B cell (primary cell): Measurements from ENCODE around the gene AQR. TPM values are rescaled to one million over a fixed set of nuclear protein-coding genes. Genes with fewer than 3 reads are reported as not detected.

Experiments used
- ATAC-seq: fragments of 200-7000 bp; cut with Tn5 transposase; one replicate; pipeline ENCODE4 v1.10.0; 2021; ENCODE audit warnings: low read depth, mild to moderate bottlenecking, moderate number of reproducible peaks, moderate library complexity
- CTCF ChIA-PET: fragments of 350-600 bp; sonication (Branson Sonifier 250); formaldehyde crosslinking; loops from one replicate; lab custom pipeline; 2021; ENCODE audit warnings: antibody characterized with exemption, inconsistent platforms; lab: Charles Lee
- POLR2A ChIA-PET: fragments of 350-600 bp; sonication (Branson Sonifier 250); formaldehyde crosslinking; loops from one replicate; lab custom pipeline; 2021; ENCODE audit warnings: antibody characterized with exemption; lab: Charles Lee
- DNase-seq: peaks from one replicate; pipeline ENCODE4 v3.0.0; 2013
- H2AFZ ChIP-seq: 2 replicates; pipeline ENCODE4 v1.6.1; 2012; ENCODE audit warnings: mild to moderate bottlenecking, low read depth, low read length; ENCODE audit not compliant: insufficient read depth, poor library complexity, severe bottlenecking
- H3K27ac ChIP-seq, 2 donors: 1 replicate in 1 of 2; 2 replicates in 1 of 2; pipeline ENCODE4 v1.5.1; 2012 to 2013; ENCODE audit warnings: low read length in 2 of 2, mild to moderate bottlenecking in 2 of 2, moderate library complexity in 1 of 2
- H3K27me3 ChIP-seq, 4 experiments: fragments of 200-600 bp in 1 of 4; sonication (generic) in 1 of 4; replicated peaks in 1 of 4; 1 replicate in 2 of 4; 2 replicates in 2 of 4; pipeline versions ENCODE4 v1.6.1 to v1.7.0; 2013 to 2016; ENCODE audit warnings: low read length in 3 of 4, mild to moderate bottlenecking in 2 of 4, mixed read lengths in 1 of 4, moderate library complexity in 1 of 4; ENCODE audit not compliant: insufficient read depth in 4 of 4, control insufficient read depth in 3 of 4; ENCODE audit errors: control extremely low read depth in 1 of 4
- H3K36me3 ChIP-seq, 2 experiments: replicated peaks in 1 of 2; 1 replicate in 1 of 2; 2 replicates in 1 of 2; pipeline versions ENCODE4 v1.6.1 to v1.7.1; 2013; ENCODE audit warnings: low read length in 1 of 2; ENCODE audit not compliant: insufficient read depth in 2 of 2, control insufficient read depth in 1 of 2; ENCODE audit errors: control extremely low read depth in 1 of 2, extremely low read depth in 1 of 2
- H3K4me1 ChIP-seq, 2 donors: fragments of 200-600 bp in 1 of 2; sonication (generic) in 1 of 2; 1 replicate in 1 of 2; 2 replicates in 1 of 2; pipeline versions ENCODE4 v1.5.1 to v1.6.1; 2013 to 2017; ENCODE audit warnings: low read length in 2 of 2; ENCODE audit not compliant: control insufficient read depth in 2 of 2, insufficient read depth in 2 of 2
- H3K4me2 ChIP-seq: replicated peaks from 2 replicates; pipeline ENCODE3; 2012; ENCODE audit warnings: mild to moderate bottlenecking, low read depth, low read length; ENCODE audit not compliant: poor library complexity, severe bottlenecking
- H3K4me3 ChIP-seq, 5 experiments: fragments of 200-600 bp in 1 of 5; sonication (generic) in 1 of 5; 1 replicate in 3 of 5; 2 replicates in 2 of 5; pipeline versions ENCODE4 v1.5.1 to v1.7.0; 2011 to 2016; ENCODE audit warnings: low read length in 4 of 5, mild to moderate bottlenecking in 4 of 5, low read depth in 2 of 5, control low read depth in 1 of 5, moderate library complexity in 1 of 5; ENCODE audit not compliant: insufficient read depth in 1 of 5; ENCODE audit errors: control extremely low read depth in 1 of 5, extremely low read depth in 1 of 5
- H3K79me2 ChIP-seq: fragments of 200-600 bp; sonication (generic); one replicate; pipeline ENCODE4 v1.6.0; 2016; ENCODE audit warnings: low read length; ENCODE audit not compliant: control insufficient read depth, insufficient read depth
- H3K9ac ChIP-seq: fragments of 200-600 bp; sonication (generic); 2 replicates; pipeline ENCODE4 v1.6.1; 2017; ENCODE audit warnings: mild to moderate bottlenecking, low read length, moderate library complexity
- H3K9me3 ChIP-seq, 3 donors: one replicate each; pipeline versions ENCODE4 v1.6.1 to v1.7.1; 2013; ENCODE audit warnings: low read length in 2 of 3; ENCODE audit not compliant: control insufficient read depth in 2 of 3, insufficient read depth in 1 of 3; ENCODE audit errors: control extremely low read depth in 1 of 3
- H4K20me1 ChIP-seq: 2 replicates; pipeline ENCODE4 v1.6.0; 2012; ENCODE audit warnings: mild to moderate bottlenecking, low read length; ENCODE audit not compliant: insufficient read depth, control insufficient read depth, poor library complexity, severe bottlenecking
- H3K27ac Mint-ChIP-seq: one replicate; pipeline ENCODE4 v1.8.0; 2021; ENCODE audit warnings: mixed read lengths
- H3K27me3 Mint-ChIP-seq: one replicate; pipeline ENCODE4 v1.8.0; 2021; ENCODE audit warnings: mixed read lengths
- H3K4me1 Mint-ChIP-seq: one replicate; pipeline ENCODE4 v1.8.0; 2021; ENCODE audit warnings: mixed read lengths
- H3K4me3 Mint-ChIP-seq: one replicate; pipeline ENCODE4 v1.8.0; 2021; ENCODE audit warnings: mixed read lengths
- H3K9me3 Mint-ChIP-seq: one replicate; pipeline ENCODE4 v1.8.0; 2022; ENCODE audit warnings: mixed read lengths; ENCODE audit not compliant: insufficient read depth
- EZH2 ChIP-seq: IDR thresholded peaks from 2 replicates; pipeline ENCODE4 v1.6.1; 2012; ENCODE audit warnings: borderline replicate concordance, low read depth, mild to moderate bottlenecking, moderate library complexity, low read length; ENCODE audit not compliant: insufficient read depth, poor library complexity, severe bottlenecking
- WGBS: methylation state at CpG from one replicate; pipeline ENCODE4 v1.1.5; 2013; ENCODE audit warnings: missing lambda C conversion rate; ENCODE audit not compliant: insufficient coverage; 5-methylcytosine and 5-hydroxymethylcytosine counted together
- intact Hi-C: fragments of 100-400 bp; cut with micrococcal nuclease; formaldehyde crosslinking; loops from one replicate; pipeline ENCODE4 v1.10.0; 2022
- polyA plus RNA-seq: library from polyadenylated mRNA; depleted of rRNA; stranded (reverse); fragments of >200 nt; gene quantifications from 2 replicates; pipeline ENCODE4 v1.2.3, GENCODE V29; 2012
- total RNA-seq, 2 donors: library from RNA; stranded (reverse); fragments of 120-200 nt in 1 of 2; gene quantifications; 1 replicate in 1 of 2; 2 replicates in 1 of 2; pipeline versions ENCODE4 v1.2.3 to v1.2.4, GENCODE V29; 2013 to 2022
- TF ChIP-seq, protein P1 (sequence below): fragments of 200-600 bp; IDR thresholded peaks from one replicate; pipeline ENCODE4 v1.8.0; 2022; ENCODE audit warnings: antibody characterized with exemption, mild to moderate bottlenecking

The AQR gene
- total and polyA plus RNA-seq, 2 donors (not counting 1 experiment from before 2014, with no cell fraction given) = 24.2 to 41.7 TPM

DNA sequence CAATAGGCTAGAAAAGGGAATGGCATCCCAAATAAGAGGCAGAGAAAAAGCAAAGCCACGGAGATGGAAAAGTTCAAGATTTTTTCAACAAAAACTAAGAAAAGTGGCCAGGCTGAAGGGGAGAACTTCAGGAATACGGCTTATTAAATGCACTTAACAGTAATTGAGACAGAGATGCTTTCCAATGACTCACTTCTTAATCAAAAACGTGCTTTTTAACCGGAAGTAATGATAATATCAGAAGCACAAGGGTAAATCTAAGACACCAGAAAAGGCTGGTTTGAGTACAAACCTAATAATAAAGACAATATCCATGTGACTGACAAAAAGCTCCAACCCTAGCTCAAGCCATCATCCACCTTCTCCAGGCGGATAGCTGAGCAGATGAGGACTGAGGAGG, 149.4 kb downstream of the AQR start:
- intact Hi-C loops = no loop called here
- TF ChIP-seq, protein P1, sequence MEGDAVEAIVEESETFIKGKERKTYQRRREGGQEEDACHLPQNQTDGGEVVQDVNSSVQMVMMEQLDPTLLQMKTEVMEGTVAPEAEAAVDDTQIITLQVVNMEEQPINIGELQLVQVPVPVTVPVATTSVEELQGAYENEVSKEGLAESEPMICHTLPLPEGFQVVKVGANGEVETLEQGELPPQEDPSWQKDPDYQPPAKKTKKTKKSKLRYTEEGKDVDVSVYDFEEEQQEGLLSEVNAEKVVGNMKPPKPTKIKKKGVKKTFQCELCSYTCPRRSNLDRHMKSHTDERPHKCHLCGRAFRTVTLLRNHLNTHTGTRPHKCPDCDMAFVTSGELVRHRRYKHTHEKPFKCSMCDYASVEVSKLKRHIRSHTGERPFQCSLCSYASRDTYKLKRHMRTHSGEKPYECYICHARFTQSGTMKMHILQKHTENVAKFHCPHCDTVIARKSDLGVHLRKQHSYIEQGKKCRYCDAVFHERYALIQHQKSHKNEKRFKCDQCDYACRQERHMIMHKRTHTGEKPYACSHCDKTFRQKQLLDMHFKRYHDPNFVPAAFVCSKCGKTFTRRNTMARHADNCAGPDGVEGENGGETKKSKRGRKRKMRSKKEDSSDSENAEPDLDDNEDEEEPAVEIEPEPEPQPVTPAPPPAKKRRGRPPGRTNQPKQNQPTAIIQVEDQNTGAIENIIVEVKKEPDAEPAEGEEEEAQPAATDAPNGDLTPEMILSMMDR = no peak
- no peak for TF ChIP-seq EZH2
- Histone ChIP-seq H3K4me3 (no peak overlapping the region), H3K4me1 (no peaks in the 10 kb centered on the region), H3K4me2 (no peak overlapping the region), H3K9me3 (no peaks in the 10 kb centered on the region), H3K27ac (no peak overlapping the region), H3K79me2 (no peaks in the 10 kb centered on the region), H3K9ac (no peak overlapping the region), H2AFZ (no peak overlapping the region), H4K20me1 (no peaks in the 10 kb centered on the region), H3K36me3 (no peaks in the 10 kb centered on the region), H3K27me3 (peaks cover 0 to 6% (median 4%) of the 10 kb centered on the region in 4 experiments)
- no peak overlapping the region for H3K4me3 Mint-ChIP-seq
- WGBS = 75% methylated on average over 1 of the region's 5 CpGs
- DNase-seq (no peak), ATAC-seq (no peak)
- ChIA-PET POLR2A (no interaction called here), CTCF (no interaction called here)
- no peaks in the 10 kb centered on the region for H3K4me1 Mint-ChIP-seq
- H3K27ac Mint-ChIP-seq = no peak overlapping the region
- peaks cover 35% of the 10 kb centered on the region for H3K27me3 Mint-ChIP-seq
- no peaks in the 10 kb centered on the region for H3K9me3 Mint-ChIP-seq

DNA sequence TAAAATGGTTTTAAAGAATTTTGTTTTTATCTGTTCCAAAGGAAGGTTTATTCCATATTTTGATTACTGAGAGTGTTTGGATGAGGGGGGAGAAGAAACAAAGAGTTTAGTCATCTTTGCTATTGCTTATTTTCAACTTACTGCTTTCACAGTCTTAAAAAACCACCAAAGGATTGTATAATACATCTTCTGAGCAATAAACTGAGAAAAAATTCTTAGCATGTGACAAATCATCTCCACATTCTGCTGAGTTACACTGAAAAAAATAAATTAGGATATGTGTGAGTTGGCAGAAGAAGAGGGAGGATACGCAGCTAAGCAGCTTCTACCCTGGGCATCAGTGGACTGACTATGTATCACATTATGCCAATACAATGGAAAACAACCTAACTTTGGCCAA, 151.0 kb downstream of the AQR start:
- ChIA-PET POLR2A (no interaction called here), CTCF (no interaction called here)
- H3K4me2 ChIP-seq = no peak overlapping the region
- no peaks in the 10 kb centered on the region for H3K9me3 ChIP-seq
- H3K4me1 ChIP-seq = no peaks in the 10 kb centered on the region
- intact Hi-C loops = no loop called here
- no peaks in the 10 kb centered on the region for H3K36me3 ChIP-seq
- H2AFZ ChIP-seq = no peak overlapping the region
- no peaks in the 10 kb centered on the region for H3K79me2 ChIP-seq
- WGBS = no CpG with 5 or more reads among the region's 1 CpG
- no peak overlapping the region for H3K27ac ChIP-seq
- DNase-seq (no peak), ATAC-seq (no peak)
- TF ChIP-seq EZH2 = no peak
- TF ChIP-seq, protein P1 = no peak
- peaks cover 0 to 6% (median 3%) of the 10 kb centered on the region in 4 experiments for H3K27me3 ChIP-seq
- H3K9ac ChIP-seq = no peak overlapping the region
- H3K4me1 Mint-ChIP-seq = no peaks in the 10 kb centered on the region
- H3K9me3 Mint-ChIP-seq = no peaks in the 10 kb centered on the region
- no peaks in the 10 kb centered on the region for H4K20me1 ChIP-seq
- H3K27ac Mint-ChIP-seq = no peak overlapping the region
- H3K27me3 Mint-ChIP-seq = peaks cover 34% of the 10 kb centered on the region
- no peak overlapping the region for H3K4me3 Mint-ChIP-seq
- H3K4me3 ChIP-seq = no peak overlapping the region
